Progenitor cell of endocrine pancreas (in vitro differentiated cells): Measurements from ENCODE around the gene MTHFD1L. TPM values are rescaled to one million over a fixed set of nuclear protein-coding genes. Genes with fewer than 3 reads are reported as not detected.
A peak's percentile ranks its signal among the peaks of the same experiment; 100 is the strongest.
"Not testable (repeated sequence)": the region's sequence is repeated elsewhere in the genome, so short reads cannot be mapped to it uniquely, and the experiment has no call there.

Experiments used
- DNase-seq: peaks from one replicate; pipeline ENCODE4 v3.0.0; 2021; ENCODE audit warnings: low spot score; ENCODE audit not compliant: unreplicated experiment
- H3K27ac Mint-ChIP-seq: 2 replicates; pipeline ENCODE4 v1.8.0; 2021; ENCODE audit warnings: mild to moderate bottlenecking, moderate library complexity, mixed read lengths
- H3K27me3 Mint-ChIP-seq: 2 replicates; pipeline ENCODE4 v1.8.0; 2021; ENCODE audit warnings: mixed read lengths
- H3K36me3 Mint-ChIP-seq: 2 replicates; pipeline ENCODE4 v1.8.0; 2022; ENCODE audit warnings: mixed read lengths; ENCODE audit not compliant: insufficient read depth
- H3K4me1 Mint-ChIP-seq: 2 replicates; pipeline ENCODE4 v1.8.0; 2021; ENCODE audit warnings: low read depth, mixed read lengths
- H3K4me3 Mint-ChIP-seq: 2 replicates; pipeline ENCODE4 v1.8.0; 2021; ENCODE audit warnings: low read depth, mild to moderate bottlenecking, moderate library complexity, mixed read lengths
- H3K9me3 Mint-ChIP-seq: 2 replicates; pipeline ENCODE4 v1.8.0; 2021; ENCODE audit warnings: low read depth, mixed read lengths
- total RNA-seq: library from RNA; stranded (reverse); gene quantifications from 2 replicates; pipeline ENCODE4 v1.2.1, GENCODE V29; 2021
- TF ChIP-seq, protein P1 (sequence below): fragments of 200-600 bp; sonication (generic); IDR thresholded peaks from one replicate; pipeline ENCODE4 v1.5.0; 2021; ENCODE audit warnings: antibody characterized with exemption, mild to moderate bottlenecking; ENCODE audit not compliant: unreplicated experiment

MTHFD1L gene
- total RNA-seq, 1 donor from 2014 or later: 37.4 TPM

DNA sequence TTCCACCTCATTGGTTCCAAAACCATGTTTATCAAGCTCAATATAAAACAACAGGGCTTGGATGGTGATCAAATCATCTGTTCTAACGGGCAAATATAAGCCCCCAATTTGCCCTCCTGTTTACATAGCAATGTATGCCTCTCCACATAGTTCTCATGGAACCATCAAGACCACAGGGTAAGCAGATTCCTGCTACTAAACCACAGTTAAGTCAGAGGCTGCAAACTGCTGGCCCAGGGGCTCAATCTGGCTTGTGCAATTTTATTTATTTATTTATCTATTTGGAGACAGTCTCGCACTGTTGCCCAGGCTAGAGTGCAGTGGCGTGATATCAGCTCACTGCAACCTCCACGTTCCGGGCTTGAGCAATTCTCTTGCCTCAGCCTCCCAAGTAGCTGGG lies 18.9 kb upstream of the MTHFD1L start:
- DNase-seq: no peak
- no peaks in the 10 kb centered on the region for H3K9me3 Mint-ChIP-seq
- peaks cover 14% of the 10 kb centered on the region for H3K36me3 Mint-ChIP-seq
- H3K27ac Mint-ChIP-seq: no peak overlapping the region
- no peak overlapping the region for H3K4me3 Mint-ChIP-seq
- no peaks in the 10 kb centered on the region for H3K27me3 Mint-ChIP-seq
- TF ChIP-seq, protein P1, sequence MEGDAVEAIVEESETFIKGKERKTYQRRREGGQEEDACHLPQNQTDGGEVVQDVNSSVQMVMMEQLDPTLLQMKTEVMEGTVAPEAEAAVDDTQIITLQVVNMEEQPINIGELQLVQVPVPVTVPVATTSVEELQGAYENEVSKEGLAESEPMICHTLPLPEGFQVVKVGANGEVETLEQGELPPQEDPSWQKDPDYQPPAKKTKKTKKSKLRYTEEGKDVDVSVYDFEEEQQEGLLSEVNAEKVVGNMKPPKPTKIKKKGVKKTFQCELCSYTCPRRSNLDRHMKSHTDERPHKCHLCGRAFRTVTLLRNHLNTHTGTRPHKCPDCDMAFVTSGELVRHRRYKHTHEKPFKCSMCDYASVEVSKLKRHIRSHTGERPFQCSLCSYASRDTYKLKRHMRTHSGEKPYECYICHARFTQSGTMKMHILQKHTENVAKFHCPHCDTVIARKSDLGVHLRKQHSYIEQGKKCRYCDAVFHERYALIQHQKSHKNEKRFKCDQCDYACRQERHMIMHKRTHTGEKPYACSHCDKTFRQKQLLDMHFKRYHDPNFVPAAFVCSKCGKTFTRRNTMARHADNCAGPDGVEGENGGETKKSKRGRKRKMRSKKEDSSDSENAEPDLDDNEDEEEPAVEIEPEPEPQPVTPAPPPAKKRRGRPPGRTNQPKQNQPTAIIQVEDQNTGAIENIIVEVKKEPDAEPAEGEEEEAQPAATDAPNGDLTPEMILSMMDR: no peak
- H3K4me1 Mint-ChIP-seq: no peaks in the 10 kb centered on the region

DNA sequence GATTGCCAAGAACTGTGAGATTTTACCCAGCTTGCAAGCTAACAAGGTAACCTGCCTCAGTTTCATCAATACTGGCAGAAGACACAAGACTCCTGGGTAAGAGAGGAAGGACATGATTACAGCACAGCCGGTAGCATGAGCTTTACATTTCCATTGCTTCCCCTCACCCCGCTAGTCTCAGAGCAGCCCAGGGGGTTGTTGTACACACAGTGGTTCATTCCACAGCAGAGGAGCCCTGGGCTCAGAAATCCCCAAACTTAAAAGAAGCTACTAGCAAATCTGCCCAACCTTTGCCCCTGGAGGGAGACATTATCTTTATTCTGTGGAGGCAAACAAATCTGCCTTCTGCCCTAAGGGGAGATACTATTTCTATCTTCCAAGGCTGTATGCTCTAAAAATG lies 17.1 kb upstream of the MTHFD1L start:
- Mint-ChIP-seq H3K27ac (no peak overlapping the region), H3K9me3 (no peaks in the 10 kb centered on the region)

DNA sequence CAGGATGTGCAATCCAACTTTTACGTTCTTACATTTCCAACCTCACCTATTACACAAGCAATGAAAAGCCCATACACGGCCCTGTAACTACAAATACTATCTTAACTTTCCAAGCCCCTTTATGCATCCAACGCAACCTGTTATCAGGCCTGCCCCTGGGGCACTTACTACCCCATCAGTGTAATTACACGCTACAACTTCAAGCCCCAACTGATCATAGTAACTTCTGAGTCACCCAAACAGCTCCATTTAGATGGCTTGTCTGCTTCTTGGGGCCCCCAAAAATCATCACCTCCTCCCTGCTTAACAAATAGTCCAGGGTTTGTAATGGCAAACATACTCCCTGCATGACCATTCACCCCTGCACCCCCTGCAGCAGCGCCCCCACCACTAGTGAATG lies 11.1 kb upstream of the MTHFD1L start:
- peaks cover 14% of the 10 kb centered on the region for H3K4me1 Mint-ChIP-seq
- not testable (repeated sequence) for H3K27me3 Mint-ChIP-seq, H3K9me3 Mint-ChIP-seq, DNase-seq, H3K27ac Mint-ChIP-seq, H3K4me3 Mint-ChIP-seq
- peaks cover 17% of the 10 kb centered on the region for H3K36me3 Mint-ChIP-seq

More for the DNA sequence above, 17.1 kb upstream of the MTHFD1L start:
- Mint-ChIP-seq H3K27me3 (no peaks in the 10 kb centered on the region), H3K36me3 (peaks cover 7% of the 10 kb centered on the region), H3K4me1 (no peaks in the 10 kb centered on the region), H3K4me3 (no peak overlapping the region)
- TF ChIP-seq, protein P1: no peak
- DNase-seq: no peak

DNA sequence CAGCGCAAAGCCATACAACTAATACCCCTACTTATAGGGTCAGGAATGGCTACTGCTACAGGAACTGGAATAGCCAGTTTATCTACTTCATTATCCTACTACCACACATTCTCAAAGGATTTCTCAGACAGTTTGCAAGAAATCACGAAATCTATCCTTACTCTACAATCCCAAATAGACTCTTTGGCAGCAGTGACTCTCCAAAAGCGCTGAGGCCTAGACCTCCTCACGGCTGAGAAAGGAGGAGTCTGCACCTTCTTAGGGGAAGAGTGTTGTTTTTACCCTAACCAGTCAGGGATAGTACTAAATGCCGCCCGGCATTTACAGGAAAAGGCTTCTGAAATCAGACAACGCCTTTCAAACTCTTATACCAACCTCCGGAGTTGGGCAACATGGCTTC lies 10.3 kb upstream of the MTHFD1L start:
- H3K4me1 Mint-ChIP-seq: peaks cover 14% of the 10 kb centered on the region
- DNase-seq, H3K27me3 Mint-ChIP-seq, H3K27ac Mint-ChIP-seq, H3K4me3 Mint-ChIP-seq, H3K9me3 Mint-ChIP-seq: not testable (repeated sequence)
- H3K36me3 Mint-ChIP-seq: peaks cover 12% of the 10 kb centered on the region

DNA sequence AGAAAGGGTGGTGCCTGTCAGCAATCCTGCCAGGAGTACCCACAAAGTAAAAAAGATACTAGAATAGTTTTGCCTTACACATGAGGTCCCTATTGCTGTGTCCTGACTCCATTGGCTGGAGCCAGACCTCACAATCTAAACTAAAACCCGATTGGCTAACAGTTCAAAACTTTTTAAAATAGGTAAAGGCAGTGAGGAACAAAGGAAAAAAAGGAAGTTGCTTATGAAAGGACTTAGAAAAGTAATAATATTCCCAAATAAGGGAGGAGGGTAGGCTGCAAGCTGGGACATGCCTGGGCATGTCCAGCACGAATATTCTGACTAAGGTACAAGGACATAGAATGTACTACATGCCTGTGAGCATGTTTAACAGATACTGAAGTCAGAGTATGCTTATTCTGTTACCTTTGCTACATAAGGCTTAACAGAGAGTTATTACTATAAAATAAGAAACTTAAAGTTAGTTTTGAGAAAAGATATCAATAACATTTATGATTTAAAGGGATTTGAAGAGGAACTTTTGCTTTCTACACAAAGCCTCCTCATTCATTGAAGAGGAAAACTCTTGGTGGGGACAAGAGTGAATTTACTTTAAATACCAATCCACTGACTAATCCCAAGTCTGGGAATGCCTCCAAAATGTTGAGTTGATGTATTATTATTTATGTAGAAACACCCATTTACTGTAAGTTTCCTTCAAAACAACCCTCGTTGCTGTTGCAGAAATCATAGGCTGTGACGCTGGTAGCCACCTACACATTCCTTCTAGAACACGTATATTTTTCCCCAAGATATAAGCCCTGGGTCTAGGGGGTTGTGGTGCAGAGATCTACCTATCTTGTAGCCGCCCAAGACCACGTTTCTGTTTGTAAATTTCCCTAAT lies 8.2 kb upstream of the MTHFD1L start:
- peaks cover 5% of the 10 kb centered on the region for H3K9me3 Mint-ChIP-seq
- H3K4me3 Mint-ChIP-seq: no peak overlapping the region
- H3K4me1 Mint-ChIP-seq: peaks cover 22% of the 10 kb centered on the region
- TF ChIP-seq, protein P1: no peak
- H3K27ac Mint-ChIP-seq: peak overlapping the region; percentile 38
- peaks cover 12% of the 10 kb centered on the region for H3K36me3 Mint-ChIP-seq
- no peaks in the 10 kb centered on the region for H3K27me3 Mint-ChIP-seq
- no peak for DNase-seq

DNA sequence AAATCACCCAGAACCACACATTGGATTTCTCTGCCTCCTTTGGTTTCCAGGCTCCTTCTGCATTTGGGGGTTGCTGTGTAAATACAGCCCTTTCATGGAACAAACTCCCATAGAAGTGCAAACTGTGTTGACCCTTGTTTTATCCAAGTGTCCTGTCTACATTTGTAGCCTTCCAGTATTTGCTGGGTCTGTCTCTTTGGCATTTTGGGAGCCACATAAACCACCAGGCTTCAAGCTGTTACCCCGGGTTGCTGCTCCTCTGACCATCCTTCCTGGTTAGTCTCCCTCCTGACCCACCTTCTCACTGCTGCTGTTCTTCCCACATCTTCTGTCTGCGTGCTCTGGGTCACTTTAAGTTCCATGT lies 7.6 kb upstream of the MTHFD1L start:
- no peak for DNase-seq
- H3K27me3 Mint-ChIP-seq: peaks cover 4% of the 10 kb centered on the region
- H3K4me1 Mint-ChIP-seq: peaks cover 24% of the 10 kb centered on the region
- TF ChIP-seq, protein P1: no peak
- H3K27ac Mint-ChIP-seq: no peak overlapping the region
- H3K4me3 Mint-ChIP-seq: no peak overlapping the region
- H3K36me3 Mint-ChIP-seq: peaks cover 12% of the 10 kb centered on the region
- H3K9me3 Mint-ChIP-seq: peaks cover 5% of the 10 kb centered on the region

DNA sequence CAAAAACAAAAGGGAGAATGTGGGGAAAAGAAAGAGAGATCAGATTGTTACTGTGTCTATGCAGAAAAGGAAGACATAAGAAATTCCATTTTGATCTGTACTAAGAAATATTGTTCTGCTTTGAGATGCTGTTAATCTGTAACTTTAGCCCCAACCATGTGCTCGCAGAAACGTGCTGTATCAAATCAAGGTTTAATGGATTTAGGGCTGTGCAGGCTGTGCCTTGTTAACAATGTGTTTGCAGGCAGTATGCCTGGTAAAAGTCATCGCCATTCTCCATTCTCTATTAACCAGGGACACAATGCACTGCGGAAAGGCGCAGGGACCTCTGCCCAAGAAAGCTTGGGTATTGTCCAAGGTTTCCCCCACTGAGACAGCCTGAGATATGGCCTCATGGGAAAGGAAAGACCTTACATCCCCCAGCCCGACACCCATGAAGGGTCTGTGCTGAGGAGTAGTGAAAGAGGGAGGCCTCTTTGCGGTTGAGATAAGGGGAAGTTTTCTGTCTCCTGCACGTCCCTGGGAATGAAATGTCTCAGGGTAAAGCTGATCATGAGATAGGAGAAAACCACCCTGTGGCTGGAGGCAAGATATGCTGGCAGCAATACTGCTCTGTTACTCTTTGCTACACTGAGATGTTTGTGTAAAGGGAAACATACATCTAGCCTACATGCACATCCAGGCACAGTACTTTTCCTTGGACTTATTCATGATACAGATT lies 3.9 kb upstream of the MTHFD1L start:
- H3K4me3 Mint-ChIP-seq, DNase-seq, H3K36me3 Mint-ChIP-seq, H3K27ac Mint-ChIP-seq, H3K9me3 Mint-ChIP-seq, H3K27me3 Mint-ChIP-seq: not testable (repeated sequence)
- peaks cover 14% of the 10 kb centered on the region for H3K4me1 Mint-ChIP-seq
